ENCODE data around the gene PSMC1. TPM values are rescaled to one million over a fixed set of nuclear protein-coding genes. Genes with fewer than 3 reads are reported as not detected.

PSMC1 gene
- total RNA-seq, 1 experiment from 2014 or later = 147 TPM

- H3K27ac Mint-ChIP-seq (ENCODE audit: unreplicated experiment) = no peak overlapping the region
- no peaks in the 10 kb centered on the region for H3K36me3 Mint-ChIP-seq (ENCODE audit: insufficient read depth, unreplicated experiment)
- intact Hi-C loops (cut with micrococcal nuclease; ENCODE audit: unreplicated experiment) = no loop called here
- H3K27me3 Mint-ChIP-seq (ENCODE audit: unreplicated experiment) = no peaks in the 10 kb centered on the region
- CTCF ChIA-PET = interaction anchor here (0.5 kb wide), 1 partner anchor 225 kb away, joined by 4 read pairs; no protein-coding TSS in a partner anchor
- no peaks in the 10 kb centered on the region for H3K4me1 Mint-ChIP-seq (ENCODE audit: low read depth, unreplicated experiment)
- no peaks in the 10 kb centered on the region for H3K9me3 Mint-ChIP-seq (ENCODE audit: low read depth, unreplicated experiment)
- DNase-seq = no peak
- H3K4me3 Mint-ChIP-seq (ENCODE audit: low read depth, unreplicated experiment) = no peak overlapping the region
- TF ChIP-seq CTCF (IDR thresholded peaks at IDR 0.05; ENCODE audit: unreplicated experiment) = no peak
- BruUV-seq (replicated peaks) = no TSS peak
Observed at GRCh38 chr14:90290337-90291011, 34.1 kb downstream of the PSMC1 start.

- BruUV-seq (replicated peaks) = no TSS peak
- Mint-ChIP-seq H3K36me3 (ENCODE audit: insufficient read depth, unreplicated experiment) (peaks cover 6% of the 10 kb centered on the region), H3K4me3 (ENCODE audit: low read depth, unreplicated experiment) (no peak overlapping the region), H3K4me1 (ENCODE audit: low read depth, unreplicated experiment) (no peaks in the 10 kb centered on the region), H3K9me3 (ENCODE audit: low read depth, unreplicated experiment) (no peaks in the 10 kb centered on the region), H3K27me3 (ENCODE audit: unreplicated experiment) (no peaks in the 10 kb centered on the region), H3K27ac (ENCODE audit: unreplicated experiment) (no peak overlapping the region)
- TF ChIP-seq CTCF (IDR thresholded peaks at IDR 0.05; ENCODE audit: unreplicated experiment) = no peak
- CTCF ChIA-PET = no interaction called here
- intact Hi-C loops (cut with micrococcal nuclease; ENCODE audit: unreplicated experiment) = no loop called here
- DNase-seq = no peak
Observed at GRCh38 chr14:90291699-90292098, 35.3 kb downstream of the PSMC1 start.

- CTCF ChIA-PET = no interaction called here
- BruUV-seq (replicated peaks) = no TSS peak
- Mint-ChIP-seq H3K9me3 (ENCODE audit: low read depth, unreplicated experiment) (no peaks in the 10 kb centered on the region), H3K36me3 (ENCODE audit: insufficient read depth, unreplicated experiment) (peaks cover 11% of the 10 kb centered on the region), H3K27ac (ENCODE audit: unreplicated experiment) (no peak overlapping the region), H3K4me1 (ENCODE audit: low read depth, unreplicated experiment) (no peaks in the 10 kb centered on the region), H3K4me3 (ENCODE audit: low read depth, unreplicated experiment) (no peak overlapping the region), H3K27me3 (ENCODE audit: unreplicated experiment) (no peaks in the 10 kb centered on the region)
- intact Hi-C loops (cut with micrococcal nuclease; ENCODE audit: unreplicated experiment) = no loop called here
- TF ChIP-seq CTCF (IDR thresholded peaks at IDR 0.05; ENCODE audit: unreplicated experiment) = no peak
- DNase-seq = no peak
Observed at GRCh38 chr14:90293766-90294730, 37.7 kb downstream of the PSMC1 start.

- Mint-ChIP-seq H3K36me3 (ENCODE audit: insufficient read depth, unreplicated experiment) (peaks cover 11% of the 10 kb centered on the region), H3K27me3 (ENCODE audit: unreplicated experiment) (no peaks in the 10 kb centered on the region), H3K9me3 (ENCODE audit: low read depth, unreplicated experiment) (no peaks in the 10 kb centered on the region), H3K4me3 (ENCODE audit: low read depth, unreplicated experiment) (no peak overlapping the region), H3K4me1 (ENCODE audit: low read depth, unreplicated experiment) (no peaks in the 10 kb centered on the region), H3K27ac (ENCODE audit: unreplicated experiment) (no peak overlapping the region)
- no peak for DNase-seq
- BruUV-seq (replicated peaks) = no TSS peak
- intact Hi-C loops (cut with micrococcal nuclease; ENCODE audit: unreplicated experiment) = no loop called here
- no peak for TF ChIP-seq CTCF (IDR thresholded peaks at IDR 0.05; ENCODE audit: unreplicated experiment)
- CTCF ChIA-PET = no interaction called here
Observed at GRCh38 chr14:90294872-90295271, 38.5 kb downstream of the PSMC1 start.
